A549 (cell line): Measurements from ENCODE around the gene LYPD6B. TPM values are rescaled to one million over a fixed set of nuclear protein-coding genes. Genes with fewer than 3 reads are reported as not detected.

Source experiments
- ATAC-seq, 2 experiments: fragments of 200-7000 bp in 1 of 2; fragments of >200 bp in 1 of 2; cut with Nextera tagmentation in 1 of 2; cut with Tn5 transposase in 1 of 2; 3 replicates each; pipeline versions ENCODE4 v1.8.0 to v1.9.1; 2018 to 2020; ENCODE audit warnings: mild to moderate bottlenecking in 1 of 2, moderate library complexity in 1 of 2
- CTCF ChIA-PET: fragments of 300-600 bp; sonication (Branson Sonifier 250); formaldehyde crosslinking; extraction: SDS; loops from one replicate; lab custom pipeline; 2021; ENCODE audit warnings: antibody characterized with exemption, inconsistent platforms; lab: Yijun Ruan, JAX
- POLR2A ChIA-PET: fragments of 350-600 bp; formaldehyde crosslinking; extraction: SDS; loops from one replicate; lab custom pipeline; 2021; ENCODE audit warnings: antibody characterized with exemption, inconsistent platforms; lab: Yijun Ruan, JAX
- DNase-seq, 2 experiments: peaks; one replicate each; pipeline versions ENCODE4 v3.0.0 to v3.0.0-alpha.2; 2011 to 2016; ENCODE audit warnings: low read depth in 1 of 2, low spot score in 1 of 2
- FAIRE-seq: peaks from 2 replicates; lab custom pipeline; 2011; peaks lifted over from hg19 to GRCh38; lab: Jason Lieb, UNC
- H3K27ac ChIP-seq, 2 experiments: fragments of >200 bp; sonication (Bioruptor Twin); formaldehyde crosslinking; 3 replicates each; pipeline ENCODE4 v1.5.1; 2016 to 2017
- H3K4me1 ChIP-seq: fragments of >200 bp; sonication (Bioruptor Twin); formaldehyde crosslinking; 3 replicates; pipeline ENCODE4 v1.6.1; 2016
- H3K4me2 ChIP-seq: fragments of >200 bp; sonication (Bioruptor Twin); formaldehyde crosslinking; 3 replicates; pipeline ENCODE4 v1.6.1; 2016
- H3K4me3 ChIP-seq: fragments of >200 bp; sonication (Bioruptor Twin); formaldehyde crosslinking; 3 replicates; pipeline ENCODE4 v1.5.1; 2016
- H3K9me3 ChIP-seq: fragments of >200 bp; sonication (Bioruptor Twin); formaldehyde crosslinking; 3 replicates; pipeline ENCODE4 v1.6.1; 2016
- CBX2 ChIP-seq: fragments of 200-600 bp; sonication (generic); IDR thresholded peaks from 2 replicates; pipeline ENCODE4 v1.6.1; 2016; ENCODE audit warnings: low read depth, mild to moderate bottlenecking, borderline replicate concordance
- EHF ChIP-seq: fragments of 250-450 bp; sonication (Bioruptor Pico); IDR thresholded peaks from 2 replicates; pipeline ENCODE4 v1.5.0; 2020; ENCODE audit warnings: mild to moderate bottlenecking
- EHMT2 ChIP-seq: fragments of 200-600 bp; sonication (generic); IDR thresholded peaks from 2 replicates; pipeline ENCODE4 v1.6.1; 2016; ENCODE audit warnings: antibody characterized with exemption, low read depth, mild to moderate bottlenecking, moderate library complexity
- EP300 ChIP-seq, 2 experiments: fragments of >200 bp; sonication (Bioruptor Twin); formaldehyde crosslinking; IDR thresholded peaks; 2 replicates in 1 of 2; 3 replicates in 1 of 2; pipeline ENCODE4 v1.6.1; 2016 to 2017
- ESRRA ChIP-seq: fragments of 150-350 bp; IDR thresholded peaks from 2 replicates; pipeline ENCODE4 v1.6.1; 2014; ENCODE audit warnings: mild to moderate bottlenecking, low read length, borderline replicate concordance
- FOSL2 ChIP-seq, 2 experiments: fragments of 450-650 bp in 1 of 2; fragments of >200 bp in 1 of 2; sonication (Bioruptor Twin) in 1 of 2; formaldehyde crosslinking; IDR thresholded peaks; 2 replicates each; pipeline versions ENCODE4 v1.5.0 to v1.6.1; 2016 to 2020; ENCODE audit warnings: mild to moderate bottlenecking in 1 of 2, moderate library complexity in 1 of 2
- FOXS1 ChIP-seq: fragments of 250-450 bp; sonication (Bioruptor Pico); IDR thresholded peaks from 2 replicates; pipeline ENCODE4 v1.5.0; 2020; ENCODE audit warnings: mild to moderate bottlenecking, moderate library complexity
- GATA3 ChIP-seq: IDR thresholded peaks from 2 replicates; pipeline ENCODE4 v1.6.1; 2012; ENCODE audit warnings: borderline replicate concordance
- HOXB13 ChIP-seq: fragments of 250-450 bp; sonication (Bioruptor Pico); IDR thresholded peaks from 2 replicates; pipeline ENCODE4 v1.5.0; 2020; ENCODE audit warnings: low read depth, mild to moderate bottlenecking, moderate library complexity
- KDM1A ChIP-seq: fragments of 200-600 bp; sonication (generic); IDR thresholded peaks from 2 replicates; pipeline ENCODE4 v1.6.1; 2016; ENCODE audit warnings: low read depth, mild to moderate bottlenecking
- NR3C1 ChIP-seq: fragments of >200 bp; sonication (Bioruptor Twin); formaldehyde crosslinking; IDR thresholded peaks from 3 replicates; pipeline ENCODE4 v1.6.1; 2017
- POLR2A ChIP-seq: IDR thresholded peaks from 2 replicates; pipeline ENCODE4 v1.6.1; 2012; ENCODE audit warnings: mild to moderate bottlenecking, low read length
- SREBF2 ChIP-seq: fragments of 450-650 bp; IDR thresholded peaks from 2 replicates; pipeline ENCODE4 v1.6.1; 2014; ENCODE audit warnings: mild to moderate bottlenecking, moderate library complexity
- ZSCAN20 ChIP-seq: fragments of 250-450 bp; sonication (Bioruptor Pico); IDR thresholded peaks from 2 replicates; pipeline ENCODE4 v1.8.0; 2022; ENCODE audit warnings: mild to moderate bottlenecking, moderate library complexity
- WGBS: methylation state at CpG from one replicate; pipeline ENCODE4 v1.1.6; 2017; ENCODE audit errors: missing lambda C conversion rate; 5-methylcytosine and 5-hydroxymethylcytosine counted together
- polyA plus RNA-seq, 4 experiments: library from polyadenylated mRNA; depleted of rRNA in 3 of 4; stranded (reverse); fragments of >200 nt; fragmentation: RNase III in 1 of 4; extraction: RNeasy Plus Mini Kit Qiagen cat#74134 plus additional on column Dnase treatment in 1 of 4; gene quantifications; 2 replicates in 3 of 4; 3 replicates in 1 of 4; pipeline ENCODE4 v1.2.3, GENCODE V29; 2011 to 2017
- TF ChIP-seq, protein P1 (sequence below): fragments of >200 bp; sonication (Bioruptor Twin); formaldehyde crosslinking; IDR thresholded peaks from 3 replicates; pipeline ENCODE4 v1.6.1; 2016
- TF ChIP-seq, protein P2 (sequence below): fragments of >200 bp; sonication (Bioruptor Twin); formaldehyde crosslinking; IDR thresholded peaks from 3 replicates; pipeline ENCODE4 v1.5.1; 2016
- TF ChIP-seq, protein P3 (sequence below): IDR thresholded peaks from 2 replicates; pipeline ENCODE4 v1.6.1; 2012
- TF ChIP-seq, protein P4 (sequence below): fragments of >200 bp; sonication (Bioruptor Twin); formaldehyde crosslinking; IDR thresholded peaks from 2 replicates; pipeline ENCODE4 v1.6.1; 2016

The LYPD6B gene
- polyA plus RNA-seq, 2 of the 4 experiments (the other 2 are of a cell fraction): not detected

DNA sequence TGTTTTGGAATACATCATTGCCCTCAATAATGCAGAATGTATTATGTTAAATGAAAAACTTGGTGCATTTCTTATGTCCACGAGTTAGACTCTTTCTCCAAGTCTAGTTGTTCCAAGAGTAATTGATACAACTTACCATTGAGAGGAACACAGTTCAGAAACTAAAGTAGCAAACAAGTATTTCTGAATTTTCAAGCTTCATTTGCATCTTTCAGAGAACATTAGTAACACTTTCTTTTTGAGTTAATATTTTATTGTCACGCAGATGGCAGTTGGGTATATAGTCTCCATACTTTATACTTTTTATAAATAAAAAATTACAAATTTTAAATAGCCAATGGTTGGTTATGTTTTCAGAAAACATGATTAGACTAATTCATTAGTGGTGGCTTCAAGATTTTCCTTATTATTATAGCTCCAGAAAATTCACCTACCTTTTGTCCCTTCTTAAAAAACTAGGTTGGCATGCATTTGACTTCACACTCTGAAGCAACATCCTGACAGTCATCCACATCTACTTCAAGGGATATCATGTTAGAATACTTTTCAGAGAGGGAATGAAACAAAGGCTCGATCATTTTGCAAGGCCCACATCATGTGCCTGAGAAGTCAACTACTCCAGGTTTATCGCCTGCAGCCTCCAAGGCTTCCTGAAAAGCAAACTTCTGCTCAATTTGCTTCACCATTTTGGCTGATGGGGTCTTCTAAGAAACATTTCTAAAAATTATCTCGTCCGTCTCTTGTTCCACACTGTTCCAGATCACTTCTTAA lies 29.9 kb downstream of the LYPD6B start (continued):
- TF ChIP-seq NR3C1 (no peak), EHMT2 (no peak), EHF (CRISPR knock-in tag) (no peak), GATA3 (no peak), ESRRA (no peak), HOXB13 (CRISPR knock-in tag) (no peak), ZSCAN20 (CRISPR knock-in tag) (no peak), KDM1A (no peak)
- TF ChIP-seq, protein P1, sequence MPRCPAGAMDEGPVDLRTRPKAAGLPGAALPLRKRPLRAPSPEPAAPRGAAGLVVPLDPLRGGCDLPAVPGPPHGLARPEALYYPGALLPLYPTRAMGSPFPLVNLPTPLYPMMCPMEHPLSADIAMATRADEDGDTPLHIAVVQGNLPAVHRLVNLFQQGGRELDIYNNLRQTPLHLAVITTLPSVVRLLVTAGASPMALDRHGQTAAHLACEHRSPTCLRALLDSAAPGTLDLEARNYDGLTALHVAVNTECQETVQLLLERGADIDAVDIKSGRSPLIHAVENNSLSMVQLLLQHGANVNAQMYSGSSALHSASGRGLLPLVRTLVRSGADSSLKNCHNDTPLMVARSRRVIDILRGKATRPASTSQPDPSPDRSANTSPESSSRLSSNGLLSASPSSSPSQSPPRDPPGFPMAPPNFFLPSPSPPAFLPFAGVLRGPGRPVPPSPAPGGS: no peak
- TF ChIP-seq, protein P2, sequence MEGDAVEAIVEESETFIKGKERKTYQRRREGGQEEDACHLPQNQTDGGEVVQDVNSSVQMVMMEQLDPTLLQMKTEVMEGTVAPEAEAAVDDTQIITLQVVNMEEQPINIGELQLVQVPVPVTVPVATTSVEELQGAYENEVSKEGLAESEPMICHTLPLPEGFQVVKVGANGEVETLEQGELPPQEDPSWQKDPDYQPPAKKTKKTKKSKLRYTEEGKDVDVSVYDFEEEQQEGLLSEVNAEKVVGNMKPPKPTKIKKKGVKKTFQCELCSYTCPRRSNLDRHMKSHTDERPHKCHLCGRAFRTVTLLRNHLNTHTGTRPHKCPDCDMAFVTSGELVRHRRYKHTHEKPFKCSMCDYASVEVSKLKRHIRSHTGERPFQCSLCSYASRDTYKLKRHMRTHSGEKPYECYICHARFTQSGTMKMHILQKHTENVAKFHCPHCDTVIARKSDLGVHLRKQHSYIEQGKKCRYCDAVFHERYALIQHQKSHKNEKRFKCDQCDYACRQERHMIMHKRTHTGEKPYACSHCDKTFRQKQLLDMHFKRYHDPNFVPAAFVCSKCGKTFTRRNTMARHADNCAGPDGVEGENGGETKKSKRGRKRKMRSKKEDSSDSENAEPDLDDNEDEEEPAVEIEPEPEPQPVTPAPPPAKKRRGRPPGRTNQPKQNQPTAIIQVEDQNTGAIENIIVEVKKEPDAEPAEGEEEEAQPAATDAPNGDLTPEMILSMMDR: no peak
- TF ChIP-seq, protein P3, sequence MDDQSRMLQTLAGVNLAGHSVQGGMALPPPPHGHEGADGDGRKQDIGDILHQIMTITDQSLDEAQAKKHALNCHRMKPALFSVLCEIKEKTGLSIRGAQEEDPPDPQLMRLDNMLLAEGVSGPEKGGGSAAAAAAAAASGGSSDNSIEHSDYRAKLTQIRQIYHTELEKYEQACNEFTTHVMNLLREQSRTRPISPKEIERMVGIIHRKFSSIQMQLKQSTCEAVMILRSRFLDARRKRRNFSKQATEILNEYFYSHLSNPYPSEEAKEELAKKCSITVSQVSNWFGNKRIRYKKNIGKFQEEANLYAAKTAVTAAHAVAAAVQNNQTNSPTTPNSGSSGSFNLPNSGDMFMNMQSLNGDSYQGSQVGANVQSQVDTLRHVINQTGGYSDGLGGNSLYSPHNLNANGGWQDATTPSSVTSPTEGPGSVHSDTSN: no peak
- TF ChIP-seq, all 56 proteins: peak for 0

DNA sequence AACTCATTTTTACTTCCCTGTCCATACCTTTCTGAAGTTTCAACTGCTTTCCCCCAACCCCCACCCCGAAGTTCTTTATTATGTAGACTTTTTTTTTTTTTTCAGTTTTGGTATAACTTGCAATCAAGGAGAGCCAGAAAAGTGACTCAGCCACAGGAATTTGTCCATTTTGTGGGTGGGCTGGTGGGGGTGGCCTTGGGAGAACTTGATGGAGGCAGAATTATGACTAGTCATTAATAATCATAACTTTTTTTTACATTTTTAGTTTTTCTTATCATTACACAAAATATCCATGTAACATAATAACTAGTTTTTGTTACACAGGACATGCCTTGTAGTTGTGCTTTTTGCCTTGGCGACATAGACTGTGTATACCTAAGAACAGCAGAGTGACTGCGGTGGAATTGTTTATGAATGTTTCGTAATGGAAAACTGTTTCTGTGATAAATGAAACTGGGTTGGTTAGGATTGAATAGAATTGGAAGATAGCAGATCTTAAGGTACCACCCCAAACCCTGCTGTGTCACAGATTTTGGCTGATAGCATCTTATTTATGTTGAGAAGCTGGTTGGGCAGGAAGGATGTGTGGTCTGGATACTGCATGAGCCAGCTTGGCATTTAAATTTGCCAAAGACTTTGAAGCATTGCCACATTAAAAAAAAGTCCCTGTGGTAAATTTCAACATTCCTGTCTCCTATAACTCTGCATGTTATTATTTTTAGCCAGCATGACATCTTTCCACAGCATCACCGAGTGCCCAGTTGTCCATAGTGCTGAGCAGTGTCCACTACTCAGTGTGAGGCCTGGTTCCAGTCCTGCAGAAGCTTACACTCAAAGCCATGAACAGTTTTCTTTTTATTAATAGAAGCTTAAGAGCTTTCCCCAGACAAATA lies 30.7 kb downstream of the LYPD6B start:
- ChIA-PET POLR2A (no interaction called here), CTCF (no interaction called here)
- WGBS: 54% methylated on average over 5 of the region's 5 CpGs
- no peak for TF ChIP-seq FOXS1
- TF ChIP-seq CBX2: no peak
- TF ChIP-seq EHF (CRISPR knock-in tag): no peak
- TF ChIP-seq POLR2A: no peak
- no peak for TF ChIP-seq GATA3
- no peak for TF ChIP-seq EP300 (IDR thresholded peaks at IDR 0.05)
- TF ChIP-seq KDM1A: no peak
- TF ChIP-seq FOSL2 (IDR thresholded peaks at IDR 0.05): no peak
- no peak for TF ChIP-seq FOSL2 (CRISPR knock-in tag; IDR thresholded peaks at IDR 0.05)
- TF ChIP-seq, protein P4, sequence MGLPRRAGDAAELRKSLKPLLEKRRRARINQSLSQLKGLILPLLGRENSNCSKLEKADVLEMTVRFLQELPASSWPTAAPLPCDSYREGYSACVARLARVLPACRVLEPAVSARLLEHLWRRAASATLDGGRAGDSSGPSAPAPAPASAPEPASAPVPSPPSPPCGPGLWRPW: no peak
- TF ChIP-seq SREBF2: no peak
- H3K27ac ChIP-seq: no peak overlapping the region
- no peaks in the 10 kb centered on the region for H3K9me3 ChIP-seq
- no peak for ATAC-seq
- no peak for FAIRE-seq
- H3K4me2 ChIP-seq: no peak overlapping the region
- H3K4me1 ChIP-seq: no peaks in the 10 kb centered on the region
- no peak overlapping the region for H3K4me3 ChIP-seq
- no peak for DNase-seq
